HUES6 (cell line): ENCODE measurements around the gene CORIN.

Experiments
- H3K27ac ChIP-seq: 2 replicates; pipeline ENCODE4 v1.7.0; 2013; ENCODE audit warnings: low read depth, mild to moderate bottlenecking, low read length, inconsistent platforms
- H3K27me3 ChIP-seq: 2 replicates; pipeline ENCODE4 v1.6.1; 2013; ENCODE audit warnings: low read length; ENCODE audit not compliant: control insufficient read depth, insufficient read depth
- H3K36me3 ChIP-seq: 2 replicates; pipeline ENCODE4 v1.6.1; 2013; ENCODE audit warnings: low read length; ENCODE audit not compliant: control insufficient read depth, insufficient read depth
- H3K4me1 ChIP-seq: 2 replicates; pipeline ENCODE4 v1.6.1; 2013; ENCODE audit warnings: low read length; ENCODE audit not compliant: control insufficient read depth, insufficient read depth
- H3K4me3 ChIP-seq: 2 replicates; pipeline ENCODE4 v1.5.1; 2013; ENCODE audit warnings: low read depth, low read length
- H3K9ac ChIP-seq: one replicate; pipeline ENCODE4 v1.6.1; 2013; ENCODE audit warnings: mild to moderate bottlenecking, low read length
- H3K9me3 ChIP-seq: 2 replicates; pipeline ENCODE4 v1.6.1; 2013; ENCODE audit warnings: low read depth, low read length; ENCODE audit not compliant: control insufficient read depth, insufficient read depth

The CORIN gene

GRCh38 chr4:47690611-47691010 is 147.3 kb downstream of the CORIN start:
- Histone ChIP-seq H3K27ac (no peak overlapping the region), H3K36me3 (no peaks in the 10 kb centered on the region), H3K9ac (no peak overlapping the region), H3K4me1 (no peaks in the 10 kb centered on the region), H3K9me3 (no peaks in the 10 kb centered on the region), H3K27me3 (no peaks in the 10 kb centered on the region), H3K4me3 (no peak overlapping the region)

- no peak overlapping the region for H3K9ac ChIP-seq
- H3K9me3 ChIP-seq, result no peaks in the 10 kb centered on the region
- H3K27me3 ChIP-seq, result no peaks in the 10 kb centered on the region
- H3K36me3 ChIP-seq, result no peaks in the 10 kb centered on the region
- no peaks in the 10 kb centered on the region for H3K4me1 ChIP-seq
- no peak overlapping the region for H3K27ac ChIP-seq
- H3K4me3 ChIP-seq, result no peak overlapping the region
Observed at GRCh38 chr4:47686294-47686872, 151.5 kb downstream of the CORIN start.

- Histone ChIP-seq H3K27ac (no peak overlapping the region), H3K27me3 (no peaks in the 10 kb centered on the region), H3K36me3 (no peaks in the 10 kb centered on the region), H3K9me3 (no peaks in the 10 kb centered on the region), H3K9ac (no peak overlapping the region), H3K4me1 (no peaks in the 10 kb centered on the region), H3K4me3 (no peak overlapping the region)
Observed at GRCh38 chr4:47675806-47676205, 162.1 kb downstream of the CORIN start.

GRCh38 chr4:47674144-47674543 is 163.7 kb downstream of the CORIN start:
- H3K9me3 ChIP-seq, result no peaks in the 10 kb centered on the region
- no peak overlapping the region for H3K4me3 ChIP-seq
- H3K36me3 ChIP-seq, result no peaks in the 10 kb centered on the region
- H3K9ac ChIP-seq, result no peak overlapping the region
- no peak overlapping the region for H3K27ac ChIP-seq
- H3K27me3 ChIP-seq, result no peaks in the 10 kb centered on the region
- H3K4me1 ChIP-seq, result no peaks in the 10 kb centered on the region

GRCh38 chr4:47672696-47673095 is 165.2 kb downstream of the CORIN start:
- H3K4me3 ChIP-seq, result no peak overlapping the region
- H3K4me1 ChIP-seq, result no peaks in the 10 kb centered on the region
- H3K27ac ChIP-seq, result no peak overlapping the region
- H3K36me3 ChIP-seq, result no peaks in the 10 kb centered on the region
- no peak overlapping the region for H3K9ac ChIP-seq
- no peaks in the 10 kb centered on the region for H3K27me3 ChIP-seq
- H3K9me3 ChIP-seq, result no peaks in the 10 kb centered on the region

- Histone ChIP-seq H3K27ac (no peak overlapping the region), H3K9ac (no peak overlapping the region), H3K4me3 (no peak overlapping the region), H3K36me3 (no peaks in the 10 kb centered on the region), H3K4me1 (no peaks in the 10 kb centered on the region), H3K27me3 (no peaks in the 10 kb centered on the region), H3K9me3 (no peaks in the 10 kb centered on the region)
Observed at GRCh38 chr4:47669946-47670345, 167.9 kb downstream of the CORIN start.

- H3K9ac ChIP-seq, result no peak overlapping the region
- no peak overlapping the region for H3K4me3 ChIP-seq
- H3K4me1 ChIP-seq, result no peaks in the 10 kb centered on the region
- no peaks in the 10 kb centered on the region for H3K36me3 ChIP-seq
- no peaks in the 10 kb centered on the region for H3K27me3 ChIP-seq
- no peak overlapping the region for H3K27ac ChIP-seq
- no peaks in the 10 kb centered on the region for H3K9me3 ChIP-seq
Observed at GRCh38 chr4:47668810-47669408, 169.0 kb downstream of the CORIN start.

- no peak overlapping the region for H3K27ac ChIP-seq
- no peaks in the 10 kb centered on the region for H3K36me3 ChIP-seq
- H3K4me1 ChIP-seq, result no peaks in the 10 kb centered on the region
- H3K27me3 ChIP-seq, result no peaks in the 10 kb centered on the region
- no peak overlapping the region for H3K9ac ChIP-seq
- H3K4me3 ChIP-seq, result no peak overlapping the region
- H3K9me3 ChIP-seq, result no peaks in the 10 kb centered on the region
Observed at GRCh38 chr4:47668256-47668655, 169.6 kb downstream of the CORIN start.

GRCh38 chr4:47667552-47667951 is 170.3 kb downstream of the CORIN start:
- Histone ChIP-seq H3K9ac (no peak overlapping the region), H3K4me1 (no peaks in the 10 kb centered on the region), H3K36me3 (no peaks in the 10 kb centered on the region), H3K4me3 (no peak overlapping the region), H3K9me3 (no peaks in the 10 kb centered on the region), H3K27ac (no peak overlapping the region), H3K27me3 (no peaks in the 10 kb centered on the region)

- Histone ChIP-seq H3K27me3 (no peaks in the 10 kb centered on the region), H3K9me3 (0 out of 2 replicates have a peak, but pooled peaks cover 4% of the 10 kb centered on the region), H3K9ac (no peak overlapping the region), H3K4me3 (no peak overlapping the region), H3K27ac (no peak overlapping the region), H3K4me1 (no peaks in the 10 kb centered on the region), H3K36me3 (no peaks in the 10 kb centered on the region)
Observed at GRCh38 chr4:47664051-47664826, 173.6 kb downstream of the CORIN start.

- Histone ChIP-seq H3K4me1 (no peaks in the 10 kb centered on the region), H3K4me3 (no peak overlapping the region), H3K27me3 (no peaks in the 10 kb centered on the region), H3K9me3 (peaks cover 9% of the 10 kb centered on the region; the same call in 1 of the 2 replicates), H3K27ac (no peak overlapping the region), H3K36me3 (no peaks in the 10 kb centered on the region), H3K9ac (no peak overlapping the region)
Observed at GRCh38 chr4:47662975-47663374, 174.9 kb downstream of the CORIN start.
